HS-27A (cell line): ENCODE results near the gene HLA-B.
"Not testable (repeated sequence)": the region's sequence is repeated elsewhere in the genome, so short reads cannot be mapped to it uniquely, and the experiment has no call there.

ENCODE experiments used
- DNase-seq: peaks from one replicate; pipeline ENCODE4 v3.0.0-alpha.2; 2012; ENCODE audit warnings: low read depth, missing footprints

The HLA-B gene

DNA sequence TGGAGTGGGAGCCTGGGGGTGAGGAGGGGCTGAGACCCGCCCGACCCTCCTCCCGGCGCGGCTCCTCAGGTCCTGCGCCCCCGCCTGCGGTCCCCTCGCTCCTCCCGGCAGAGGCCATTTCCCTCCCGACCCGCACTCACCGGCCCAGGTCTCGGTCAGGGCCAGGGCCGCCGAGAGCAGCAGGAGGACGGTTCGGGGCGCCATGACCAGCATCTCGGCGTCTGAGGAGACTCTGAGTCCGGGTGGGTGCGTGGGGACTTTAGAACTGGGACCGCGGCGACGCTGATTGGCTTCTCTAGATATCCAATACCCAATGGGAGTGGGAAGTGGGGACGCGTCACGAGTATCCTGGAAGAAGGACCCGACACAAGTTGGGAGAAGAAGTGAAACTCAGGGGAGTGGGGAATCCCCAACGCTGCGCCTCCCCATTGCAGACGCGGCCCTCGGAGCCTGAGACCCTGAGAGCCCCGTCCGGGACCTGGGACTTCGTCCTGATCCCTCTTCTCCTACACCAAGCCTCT is at the start of gene HLA-B:
Gene HLA-B, minus strand, starts transcription at position 234 of the 521 bp plus-strand sequence. Its CDS starts 21 bp downstream, at position 213.
- DNase-seq, result peak; percentile 46

DNA sequence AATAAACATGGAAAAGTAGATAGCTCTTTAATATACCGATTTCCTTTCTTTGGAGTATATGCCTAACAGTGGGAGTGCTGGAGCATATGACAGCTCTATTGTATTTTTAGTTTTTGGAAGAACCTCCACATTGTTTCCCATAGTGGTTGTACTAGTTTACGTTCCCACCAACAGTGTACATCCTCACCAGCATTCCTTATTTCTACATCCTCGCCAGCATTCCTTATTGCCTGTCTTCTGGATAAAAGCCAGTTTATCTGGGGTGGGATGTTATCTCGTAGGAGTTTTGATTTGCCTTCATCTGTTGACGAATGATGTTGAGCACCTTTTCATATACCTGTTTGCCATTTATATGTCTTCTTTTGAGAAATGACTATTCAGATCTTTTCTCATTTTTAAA is 49.0 kb upstream of the HLA-B start:
- no peak for DNase-seq

DNA sequence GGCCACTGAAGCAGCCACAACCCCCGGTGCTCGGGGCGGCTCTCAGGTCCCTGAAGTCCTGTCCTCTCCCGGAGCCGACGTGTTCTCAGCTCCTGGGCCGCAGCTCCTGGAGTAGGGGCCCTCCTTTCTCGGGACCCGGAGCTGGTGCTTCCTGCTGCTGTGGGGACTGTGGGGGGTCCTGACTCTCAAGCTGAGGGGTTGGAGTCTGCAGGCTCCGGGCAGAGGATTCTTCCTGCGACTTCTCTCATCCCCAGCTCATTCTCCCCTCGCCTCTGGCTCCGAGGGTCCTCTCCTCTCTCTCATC is 47.0 kb upstream of the HLA-B start:
- DNase-seq, result not testable (repeated sequence)

DNA sequence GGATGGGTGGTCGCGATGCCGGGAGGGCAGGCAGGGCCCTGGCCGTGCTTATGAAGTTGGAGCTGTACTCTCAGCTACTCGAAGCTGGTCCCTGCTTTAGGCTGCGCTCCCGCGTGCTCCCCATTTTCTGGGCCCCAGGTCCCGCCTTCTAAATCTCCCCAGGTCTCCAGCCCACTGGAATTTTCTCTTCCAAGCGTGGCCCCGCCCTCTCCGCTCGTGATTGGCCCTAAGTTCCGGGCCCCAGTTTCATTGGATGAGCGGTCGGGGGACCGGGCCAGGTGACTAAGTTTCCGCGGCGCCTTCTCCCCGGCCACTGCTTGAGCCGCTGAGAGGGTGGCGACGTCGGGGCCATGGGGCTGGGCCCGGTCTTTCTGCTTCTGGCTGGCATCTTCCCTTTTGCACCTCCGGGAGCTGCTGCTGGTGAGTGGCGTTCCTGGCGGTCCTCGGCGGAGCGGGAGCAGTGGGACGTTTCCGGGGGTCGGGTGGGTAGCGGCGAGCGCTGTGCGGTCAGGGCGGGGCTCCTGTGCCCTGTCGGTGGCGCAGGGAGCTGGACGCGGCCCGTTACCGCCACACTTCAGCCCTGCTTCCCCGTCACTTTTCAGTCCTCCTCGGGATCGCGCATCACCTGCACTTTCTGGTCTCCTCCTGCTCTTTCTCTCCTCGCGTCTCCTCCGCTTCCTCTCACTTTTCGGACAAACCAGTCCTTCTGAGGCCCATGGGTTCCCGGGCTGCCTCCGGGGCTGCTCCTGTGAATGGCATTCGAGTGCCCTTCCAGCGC is 46.5 kb upstream of the HLA-B start, which contains the start of gene MICA:
Gene MICA, plus strand, starts transcription at position 313 of the 778 bp plus-strand sequence. Its CDS starts 38 bp downstream, at position 351.
- DNase-seq, result peak; percentile 88

DNA sequence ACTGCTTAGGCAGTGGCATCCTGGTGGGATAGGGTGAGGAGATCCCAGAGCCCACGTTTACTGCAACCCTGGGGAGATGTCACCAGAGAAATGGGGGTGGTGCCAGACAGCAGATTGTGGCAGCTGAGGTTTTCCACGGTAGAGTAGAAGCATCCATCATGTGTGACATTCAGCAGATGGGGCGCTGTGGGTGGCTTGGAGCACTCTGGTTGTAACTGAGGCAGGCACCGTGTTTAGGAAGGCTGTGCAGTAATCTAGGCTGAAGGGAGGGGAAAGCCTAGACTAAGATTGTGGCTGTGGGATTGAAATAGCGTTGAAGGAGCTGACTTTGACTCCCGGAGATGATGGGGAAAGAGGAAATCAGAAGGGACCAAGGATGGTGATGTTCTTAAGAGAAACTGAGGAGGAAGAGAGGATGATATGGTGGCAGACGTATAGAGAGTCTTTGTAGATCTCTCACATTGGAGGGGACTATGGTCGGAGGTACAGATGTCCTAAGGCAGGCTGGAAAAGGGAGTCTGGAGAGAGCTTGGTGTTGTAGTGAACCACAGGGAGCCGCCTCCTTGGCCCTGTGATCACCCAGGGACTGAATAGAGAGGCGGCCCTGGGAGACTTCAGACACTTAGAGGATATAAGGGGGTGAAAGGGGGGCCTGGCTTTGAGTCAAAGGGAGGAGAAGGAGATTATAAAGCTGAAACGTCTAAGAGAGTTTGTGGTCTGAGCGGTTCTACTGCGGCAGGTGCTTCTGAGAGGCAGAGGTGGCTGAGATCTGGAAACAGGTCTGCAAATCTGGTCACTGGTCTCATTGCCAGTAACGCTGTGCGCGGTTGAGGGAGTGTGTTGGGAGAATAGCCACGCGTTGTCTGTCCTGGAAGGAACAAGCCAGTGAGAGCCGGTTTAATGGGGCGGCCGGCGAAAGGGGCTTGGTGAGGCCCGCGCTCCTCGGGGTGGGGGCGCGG is 45.6 kb upstream of the HLA-B start:
- peak; percentile 29 for DNase-seq

- peak; percentile 70 for DNase-seq
Measured at GRCh38 chr6:31401403-31401802, 44.4 kb upstream of the HLA-B start.

- peak; percentile 40 for DNase-seq
Measured at GRCh38 chr6:31400467-31401289, 43.7 kb upstream of the HLA-B start.

DNA sequence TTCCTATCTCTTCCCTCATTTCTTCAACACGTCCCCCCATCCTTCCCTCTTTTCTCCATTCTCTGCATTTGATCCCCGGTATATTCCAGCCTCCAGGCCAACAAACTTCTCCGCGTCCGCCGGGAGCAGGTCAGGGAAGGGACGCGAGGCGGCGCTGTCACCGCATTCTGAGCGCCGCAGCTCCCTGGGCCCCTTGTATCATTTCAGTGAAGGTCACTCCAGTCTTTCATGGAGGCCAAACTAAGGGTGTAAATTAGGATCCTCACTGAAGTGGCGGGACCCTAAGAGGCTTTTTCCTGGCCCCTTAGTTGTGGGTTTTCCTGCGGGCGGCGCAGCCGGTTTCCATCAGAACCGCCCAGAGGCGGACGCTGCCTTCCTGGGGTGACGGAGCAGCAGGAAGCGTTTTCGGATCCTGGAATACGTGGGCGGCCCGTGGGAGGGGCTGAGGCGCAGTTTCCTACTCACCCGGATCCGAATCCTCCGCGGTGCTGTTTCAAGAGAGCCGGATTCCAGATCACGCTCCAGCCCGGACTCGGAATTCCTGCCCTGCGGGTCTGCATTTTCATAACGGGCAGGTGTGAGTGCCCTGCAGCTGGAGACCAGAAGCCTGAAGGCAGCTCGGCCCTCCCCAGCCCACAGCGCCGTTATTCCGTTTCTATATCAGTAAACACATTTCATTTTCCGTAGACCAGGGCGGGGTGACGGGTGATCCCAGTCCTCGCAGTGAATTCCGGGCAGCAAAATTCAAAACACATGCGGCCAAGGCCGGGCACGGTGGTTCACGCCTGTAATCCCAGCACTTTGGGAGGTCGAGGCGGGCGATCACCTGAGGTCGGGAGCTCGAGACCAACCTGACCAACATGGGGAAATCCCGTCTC is 42.8 kb upstream of the HLA-B start:
- peak; percentile 84 for DNase-seq

DNA sequence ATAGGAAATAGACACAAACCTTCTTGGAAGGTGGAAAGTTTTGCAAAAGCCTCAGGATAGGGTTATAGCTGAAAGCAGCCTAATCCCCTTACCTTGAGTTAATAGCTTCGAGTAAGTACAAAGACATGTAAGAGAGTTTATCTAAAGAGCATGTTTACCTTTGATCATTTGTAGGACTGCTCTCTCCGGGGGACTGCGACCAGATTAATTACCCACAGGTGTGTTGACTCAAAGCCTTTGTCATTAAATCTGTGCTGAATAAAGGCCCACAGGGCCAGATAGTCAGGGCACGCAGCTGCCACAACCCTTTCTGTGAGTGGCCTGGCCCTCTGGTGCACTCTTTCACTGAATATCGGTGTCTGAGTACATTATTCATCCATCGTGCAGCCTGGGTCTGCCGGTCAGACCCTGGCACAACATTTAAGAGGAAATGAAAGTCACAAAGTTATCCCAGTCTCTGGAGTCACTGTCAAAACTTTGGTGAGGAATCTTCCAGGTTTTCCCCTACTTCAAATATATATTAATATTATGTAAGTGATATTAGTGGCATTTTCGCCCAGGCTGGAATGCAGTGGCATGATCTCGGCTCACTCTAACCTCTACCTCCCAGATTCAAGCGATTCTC is 41.0 kb upstream of the HLA-B start:
- no peak for DNase-seq

DNA sequence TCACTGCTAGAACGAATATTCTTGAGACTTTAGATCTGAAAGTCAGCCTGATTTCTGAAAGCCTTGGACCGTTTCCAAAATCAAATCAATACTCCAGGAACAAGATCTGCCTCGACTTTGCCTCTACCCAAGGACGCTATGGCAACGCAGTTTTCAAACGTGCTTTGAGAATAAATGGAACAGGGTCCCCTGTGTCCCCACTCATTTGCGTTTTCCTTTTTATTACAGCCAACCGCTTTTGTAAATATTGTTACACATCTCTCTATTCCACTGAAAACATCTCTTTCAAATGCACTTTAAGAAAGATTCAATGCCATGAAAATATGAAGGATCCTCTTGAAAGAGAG is 40.1 kb upstream of the HLA-B start:
- not testable (repeated sequence) for DNase-seq

DNA sequence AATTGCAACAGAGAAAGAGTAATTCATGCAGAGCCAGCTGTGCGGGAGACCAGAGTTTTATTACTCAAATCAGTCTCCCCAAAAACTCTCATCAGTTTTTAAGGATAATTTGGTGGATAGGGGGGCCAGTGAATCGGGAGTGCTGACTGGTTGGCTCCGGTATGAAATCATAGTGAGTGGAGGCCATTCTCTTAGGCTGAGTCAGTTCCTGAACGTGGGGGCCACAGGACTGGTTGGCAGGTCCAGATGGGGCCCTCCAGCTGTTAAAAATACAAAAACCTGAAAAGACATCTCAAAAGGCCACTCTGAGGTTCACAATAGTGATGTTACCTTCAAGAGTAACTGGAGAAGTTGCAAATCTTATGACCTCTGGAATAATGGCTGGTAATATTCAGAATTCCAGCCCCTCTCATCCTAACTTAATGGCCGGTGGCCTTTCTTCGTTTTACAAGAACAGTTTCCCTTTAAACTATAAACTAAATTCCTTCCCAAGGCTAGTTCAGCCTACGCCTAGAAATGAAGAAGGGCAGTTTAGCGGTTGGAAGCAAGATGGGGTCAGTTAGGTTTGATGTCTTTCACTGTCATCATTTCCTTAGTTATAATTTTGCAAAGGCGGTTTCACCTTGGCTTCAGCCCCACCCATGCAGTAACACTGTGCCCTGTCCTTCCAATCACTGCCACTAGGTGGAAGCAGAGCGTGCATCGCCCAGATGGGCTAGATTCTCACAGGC is 39.6 kb upstream of the HLA-B start:
- peak; percentile 67 for DNase-seq

GRCh38 chr6:31395832-31396231 is 38.9 kb upstream of the HLA-B start:
- no peak for DNase-seq

DNA sequence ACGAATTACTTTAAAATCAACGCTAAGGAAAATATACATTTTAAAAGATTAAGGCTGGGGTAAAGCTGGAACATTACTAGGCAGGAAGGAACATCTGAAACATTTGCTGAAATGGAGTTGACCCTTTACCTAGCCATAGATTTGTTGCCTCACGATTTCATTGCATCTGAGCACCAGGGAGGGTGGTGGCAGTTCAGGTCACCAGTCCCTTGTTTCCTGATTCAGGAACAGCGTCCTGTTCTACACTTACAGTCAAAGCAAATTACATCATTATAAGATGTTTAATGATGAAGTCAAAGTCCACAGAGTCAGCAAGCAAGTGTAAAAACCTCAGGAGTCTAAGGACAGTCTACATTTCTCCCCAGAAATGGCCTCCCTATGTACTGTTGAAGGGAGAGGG is 37.4 kb upstream of the HLA-B start:
- DNase-seq, result no peak

GRCh38 chr6:31393932-31394331 is 37.0 kb upstream of the HLA-B start:
- no peak for DNase-seq

DNA sequence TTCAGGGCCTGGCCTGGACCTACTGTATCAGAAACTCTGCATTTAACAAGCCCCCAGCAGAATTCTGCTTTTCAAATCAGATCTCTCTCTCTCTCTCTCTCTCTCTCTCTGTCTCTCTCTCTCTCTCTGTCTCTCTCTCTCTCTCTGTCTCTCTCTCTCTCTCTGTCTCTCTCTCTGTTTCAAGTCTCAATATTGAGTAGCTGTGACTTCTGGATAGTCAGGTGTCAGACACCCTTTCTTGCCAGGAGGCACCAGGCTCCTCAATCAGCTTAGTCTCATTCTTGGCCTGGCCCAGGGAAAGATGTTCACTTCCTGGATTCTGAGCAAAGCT is 32.8 kb upstream of the HLA-B start:
- DNase-seq, result not testable (repeated sequence)

GRCh38 chr6:31388916-31389801 is 32.2 kb upstream of the HLA-B start:
- DNase-seq, result not testable (repeated sequence)

DNA sequence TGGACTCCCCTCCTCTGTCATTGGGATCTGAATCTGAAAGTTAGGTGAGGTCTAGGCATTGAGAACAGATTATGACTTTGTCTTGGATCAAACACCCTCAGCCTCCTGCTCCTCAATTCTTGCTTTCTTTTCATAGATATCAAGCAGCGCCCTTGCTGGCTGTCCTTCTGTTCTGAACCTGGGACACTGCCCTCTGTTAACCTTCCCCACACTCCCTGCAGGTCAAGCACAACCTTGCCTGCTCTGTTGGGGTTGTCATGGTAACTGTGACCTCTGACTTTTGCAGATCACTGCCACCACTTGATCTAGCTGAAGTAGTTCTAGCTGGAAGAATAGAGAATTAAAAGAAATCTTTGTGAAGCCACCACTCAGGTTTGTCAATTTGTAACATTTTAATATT is 30.0 kb upstream of the HLA-B start:
- no peak for DNase-seq

- no peak for DNase-seq
Measured at GRCh38 chr6:31386099-31386498, 29.1 kb upstream of the HLA-B start.

GRCh38 chr6:31385041-31385440 is 28.1 kb upstream of the HLA-B start:
- DNase-seq, result no peak
